ENCODE measurements around the gene CALN1. TPM values are rescaled to one million over a fixed set of nuclear protein-coding genes. Genes with fewer than 3 reads are reported as not detected.

Gene CALN1
- total RNA-seq, 1 donor: under 0.01 TPM

DNA sequence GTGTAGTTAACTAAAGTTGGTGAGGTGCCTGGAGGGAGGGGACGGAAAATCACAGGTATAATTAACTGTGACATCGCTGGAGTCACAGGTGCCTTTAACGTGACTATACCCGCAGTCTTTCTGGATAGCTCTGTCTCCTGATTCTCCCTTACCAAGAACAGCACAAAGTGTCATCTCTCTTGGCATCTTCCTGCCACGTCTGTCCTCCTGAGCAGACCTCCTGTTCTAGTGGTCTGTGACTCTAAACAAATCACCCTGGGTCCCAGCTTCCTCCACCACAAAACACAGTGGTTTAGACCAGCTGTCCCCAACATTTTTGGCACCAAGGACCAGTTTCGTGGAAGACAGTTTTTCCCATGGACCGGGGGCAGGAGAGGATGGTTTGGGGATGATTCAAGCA lies 90.5 kb downstream of the CALN1 start:
- Histone ChIP-seq H3K27me3 (ENCODE audit: insufficient read depth, low read length) (no peaks in the 10 kb centered on the region), H3K9me3 (ENCODE audit: low read depth, low read length) (no peaks in the 10 kb centered on the region), H3K4me1 (ENCODE audit: insufficient read depth, low read length) (no peaks in the 10 kb centered on the region), H3K4me3 (ENCODE audit: low read length) (no peak overlapping the region)

DNA sequence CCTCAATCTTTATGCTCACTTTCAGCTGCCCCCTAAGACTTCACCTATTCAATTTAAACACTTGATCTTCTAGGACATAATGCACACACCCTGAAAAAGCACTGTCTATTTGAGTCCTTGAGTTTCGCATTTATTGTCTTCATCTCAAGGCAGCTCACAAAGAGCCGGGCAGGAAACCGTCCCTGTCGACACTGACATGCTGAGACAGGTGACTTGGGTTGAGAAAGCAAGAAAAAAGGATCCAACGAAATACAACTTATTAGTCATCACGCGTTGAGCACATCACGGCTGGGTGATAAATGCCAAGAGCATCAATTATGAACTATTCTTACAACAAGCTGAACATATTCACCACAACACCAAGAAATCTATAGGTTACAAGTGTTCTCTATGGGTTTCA lies 91.1 kb downstream of the CALN1 start:
- no peaks in the 10 kb centered on the region for H3K27me3 ChIP-seq (ENCODE audit: insufficient read depth, low read length)
- H3K4me1 ChIP-seq (ENCODE audit: insufficient read depth, low read length): no peaks in the 10 kb centered on the region
- no peaks in the 10 kb centered on the region for H3K9me3 ChIP-seq (ENCODE audit: low read depth, low read length)
- no peak overlapping the region for H3K4me3 ChIP-seq (ENCODE audit: low read length)

DNA sequence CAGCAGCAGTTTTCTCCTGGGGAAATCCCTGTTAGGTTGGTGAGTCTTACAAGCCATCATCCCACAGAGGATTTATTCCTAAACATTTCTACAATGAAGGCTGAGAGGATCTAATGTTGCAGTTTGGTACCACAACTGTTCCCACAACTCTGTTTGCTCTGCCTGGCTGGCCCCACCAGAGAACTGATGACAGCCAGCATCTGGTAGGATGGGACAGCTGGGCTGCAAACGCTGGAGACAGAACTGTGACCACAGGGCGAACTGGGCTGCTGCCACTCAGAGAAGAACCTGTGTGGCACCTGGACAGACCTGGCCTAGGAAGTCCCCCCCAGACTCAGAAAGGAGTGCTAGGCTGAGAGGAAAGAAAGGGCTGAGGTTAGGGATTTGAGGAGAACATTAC lies 94.8 kb downstream of the CALN1 start:
- Histone ChIP-seq H3K4me3 (ENCODE audit: low read length) (no peak overlapping the region), H3K9me3 (ENCODE audit: low read depth, low read length) (no peaks in the 10 kb centered on the region), H3K4me1 (ENCODE audit: insufficient read depth, low read length) (no peaks in the 10 kb centered on the region), H3K27me3 (ENCODE audit: insufficient read depth, low read length) (no peaks in the 10 kb centered on the region)

DNA sequence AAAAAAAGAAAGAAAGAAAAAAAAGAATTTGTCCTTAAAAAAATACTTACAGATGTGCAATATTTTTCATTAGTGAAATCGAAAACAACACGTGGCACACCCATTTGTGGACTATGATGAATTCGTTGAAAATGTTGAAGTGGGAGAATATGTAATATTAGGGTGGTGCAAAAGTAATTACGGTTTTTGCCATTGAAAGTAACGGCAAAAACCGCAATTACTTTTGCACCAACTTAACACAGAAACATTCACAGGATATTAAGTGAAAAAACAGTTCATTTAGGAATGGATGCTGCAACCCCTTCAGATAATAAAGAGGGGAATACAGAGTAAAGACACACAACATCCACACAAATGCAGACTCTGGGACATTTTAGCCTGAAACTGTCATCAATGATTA lies 96.0 kb downstream of the CALN1 start:
- no peaks in the 10 kb centered on the region for H3K4me1 ChIP-seq (ENCODE audit: insufficient read depth, low read length)
- H3K27me3 ChIP-seq (ENCODE audit: insufficient read depth, low read length): no peaks in the 10 kb centered on the region

DNA sequence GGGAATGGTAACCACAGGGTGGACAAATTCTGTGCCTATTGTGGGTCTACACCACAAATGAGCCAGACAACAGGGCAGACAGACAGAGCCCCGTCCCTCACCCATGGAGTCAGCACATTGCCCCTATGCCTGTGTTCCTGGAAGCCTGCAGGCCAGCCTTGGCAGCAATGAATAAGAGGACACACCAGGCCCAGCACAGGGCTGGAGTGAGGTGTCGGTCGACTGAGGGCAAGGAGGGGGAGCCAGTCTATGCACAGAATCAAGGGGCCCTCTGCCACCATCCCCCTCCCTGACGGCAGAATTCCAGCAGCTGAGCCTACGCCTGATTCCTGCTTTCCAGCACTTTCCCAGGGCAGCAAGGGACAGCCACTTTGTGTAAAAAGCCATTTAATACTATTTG lies 98.2 kb downstream of the CALN1 start:
- Histone ChIP-seq H3K4me1 (ENCODE audit: insufficient read depth, low read length) (no peaks in the 10 kb centered on the region), H3K4me3 (ENCODE audit: low read length) (no peak overlapping the region), H3K27me3 (ENCODE audit: insufficient read depth, low read length) (no peaks in the 10 kb centered on the region), H3K9me3 (ENCODE audit: low read depth, low read length) (no peaks in the 10 kb centered on the region)

More for the DNA sequence above, 96.0 kb downstream of the CALN1 start:
- no peak overlapping the region for H3K4me3 ChIP-seq (ENCODE audit: low read length)
- H3K9me3 ChIP-seq (ENCODE audit: low read depth, low read length): no peaks in the 10 kb centered on the region

DNA sequence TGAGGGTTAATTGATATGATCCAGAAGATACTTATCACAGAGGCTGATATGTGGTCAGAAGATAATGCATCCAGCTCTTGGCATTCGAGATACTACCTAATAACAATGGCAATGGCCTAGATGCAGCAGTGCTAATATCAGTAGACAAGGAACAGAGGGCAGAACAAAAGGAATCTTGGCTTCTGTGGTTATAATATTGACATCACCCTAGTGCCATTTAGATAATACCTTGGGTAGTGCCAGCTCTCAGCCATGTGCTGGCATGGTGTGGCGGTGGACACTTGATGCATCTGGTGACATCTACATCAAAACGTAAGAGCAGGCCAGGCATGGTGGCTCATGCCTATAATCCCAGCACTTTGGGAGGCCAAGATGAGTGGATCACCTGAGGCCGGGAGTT lies 101.8 kb downstream of the CALN1 start:
- H3K9me3 ChIP-seq (ENCODE audit: low read depth, low read length): no peaks in the 10 kb centered on the region
- no peaks in the 10 kb centered on the region for H3K27me3 ChIP-seq (ENCODE audit: insufficient read depth, low read length)
- no peaks in the 10 kb centered on the region for H3K4me1 ChIP-seq (ENCODE audit: insufficient read depth, low read length)
- no peak overlapping the region for H3K4me3 ChIP-seq (ENCODE audit: low read length)

DNA sequence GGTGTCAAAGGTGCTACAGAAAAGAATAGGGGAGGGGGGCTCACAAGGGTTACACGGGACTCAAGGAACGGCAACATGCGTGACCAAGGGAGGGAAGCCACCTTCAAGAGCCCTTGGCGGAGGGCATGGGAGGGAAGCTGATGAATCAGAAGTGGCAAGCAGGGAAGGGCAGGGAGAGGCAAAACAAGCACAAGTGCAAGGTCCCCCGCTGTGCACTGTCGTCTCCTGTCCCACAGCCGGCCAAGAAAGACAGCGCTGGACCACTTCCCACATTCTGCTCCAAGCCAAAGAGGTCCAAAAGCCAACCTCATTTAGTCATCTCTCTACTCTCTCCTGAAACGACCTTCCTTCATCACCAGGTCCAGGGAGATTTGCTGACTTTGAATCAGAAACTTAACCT lies 102.7 kb downstream of the CALN1 start:
- Histone ChIP-seq H3K27me3 (ENCODE audit: insufficient read depth, low read length) (no peaks in the 10 kb centered on the region), H3K4me1 (ENCODE audit: insufficient read depth, low read length) (no peaks in the 10 kb centered on the region)

DNA sequence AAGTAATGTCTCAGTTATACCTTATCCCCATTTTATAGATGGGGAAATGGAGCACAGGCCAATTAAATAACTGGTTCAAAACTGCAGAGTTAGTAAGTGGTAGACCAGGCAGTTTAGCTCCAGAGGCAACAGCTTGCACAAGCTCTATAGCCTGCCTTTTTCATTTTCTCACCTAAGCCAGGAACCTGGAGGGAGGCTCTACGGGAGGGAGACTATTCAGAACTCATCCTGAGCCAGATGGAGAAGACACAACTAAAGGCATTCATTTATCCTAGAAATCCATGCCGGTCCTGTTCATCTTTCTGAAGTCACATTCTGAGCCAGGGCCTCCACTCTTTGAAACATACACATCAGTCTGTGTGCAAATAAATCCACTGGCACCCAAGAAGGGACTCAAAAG lies 103.2 kb downstream of the CALN1 start:
- Histone ChIP-seq H3K4me1 (ENCODE audit: insufficient read depth, low read length) (no peaks in the 10 kb centered on the region), H3K9me3 (ENCODE audit: low read depth, low read length) (no peaks in the 10 kb centered on the region), H3K27me3 (ENCODE audit: insufficient read depth, low read length) (no peaks in the 10 kb centered on the region), H3K4me3 (ENCODE audit: low read length) (no peak overlapping the region)

More for the DNA sequence above, 102.7 kb downstream of the CALN1 start:
- Histone ChIP-seq H3K4me3 (ENCODE audit: low read length) (no peak overlapping the region), H3K9me3 (ENCODE audit: low read depth, low read length) (no peaks in the 10 kb centered on the region)

DNA sequence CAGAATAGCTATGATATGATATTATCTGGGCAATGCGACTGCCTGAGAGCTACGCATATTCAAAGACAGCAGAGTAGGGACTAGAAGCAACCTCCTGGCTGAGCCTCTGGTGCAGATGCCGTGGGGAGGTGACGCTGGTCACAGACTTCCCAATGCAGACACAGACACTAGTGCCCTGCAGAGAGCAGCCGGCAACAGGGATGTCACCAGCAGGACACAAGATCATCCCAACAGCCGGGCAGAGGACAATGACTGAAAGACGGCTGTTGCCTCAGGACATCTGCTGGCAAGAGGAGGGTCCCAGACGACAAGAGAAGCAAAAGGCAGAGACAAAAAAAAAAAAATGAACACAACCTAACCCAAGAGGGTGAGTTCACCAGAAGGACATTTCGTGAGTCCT lies 104.6 kb downstream of the CALN1 start:
- no peaks in the 10 kb centered on the region for H3K9me3 ChIP-seq (ENCODE audit: low read depth, low read length)
- no peaks in the 10 kb centered on the region for H3K4me1 ChIP-seq (ENCODE audit: insufficient read depth, low read length)
- H3K27me3 ChIP-seq (ENCODE audit: insufficient read depth, low read length): no peaks in the 10 kb centered on the region
- no peak overlapping the region for H3K4me3 ChIP-seq (ENCODE audit: low read length)

DNA sequence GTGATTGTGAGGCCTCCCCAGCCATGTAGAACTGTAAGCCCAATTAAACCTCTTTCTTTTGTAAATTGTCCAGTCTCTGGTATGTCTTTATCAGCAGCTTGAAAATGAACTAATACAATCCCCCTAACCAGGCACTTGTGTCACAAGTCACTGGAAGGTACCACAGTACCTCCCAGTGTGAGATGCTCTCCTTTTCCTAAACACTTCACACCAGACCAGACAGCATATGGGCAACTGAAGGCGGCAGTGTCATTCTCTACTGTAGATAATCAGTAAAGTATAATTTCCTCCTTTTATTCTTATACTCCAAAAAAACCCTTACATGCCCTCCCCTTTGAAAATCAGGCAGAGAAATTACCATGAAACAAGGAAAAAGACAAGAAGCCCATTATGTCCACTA lies 113.2 kb downstream of the CALN1 start:
- H3K4me3 ChIP-seq (ENCODE audit: low read length): no peak overlapping the region
- H3K9me3 ChIP-seq (ENCODE audit: low read depth, low read length): no peaks in the 10 kb centered on the region
- H3K27me3 ChIP-seq (ENCODE audit: insufficient read depth, low read length): no peaks in the 10 kb centered on the region
- H3K4me1 ChIP-seq (ENCODE audit: insufficient read depth, low read length): no peaks in the 10 kb centered on the region

DNA sequence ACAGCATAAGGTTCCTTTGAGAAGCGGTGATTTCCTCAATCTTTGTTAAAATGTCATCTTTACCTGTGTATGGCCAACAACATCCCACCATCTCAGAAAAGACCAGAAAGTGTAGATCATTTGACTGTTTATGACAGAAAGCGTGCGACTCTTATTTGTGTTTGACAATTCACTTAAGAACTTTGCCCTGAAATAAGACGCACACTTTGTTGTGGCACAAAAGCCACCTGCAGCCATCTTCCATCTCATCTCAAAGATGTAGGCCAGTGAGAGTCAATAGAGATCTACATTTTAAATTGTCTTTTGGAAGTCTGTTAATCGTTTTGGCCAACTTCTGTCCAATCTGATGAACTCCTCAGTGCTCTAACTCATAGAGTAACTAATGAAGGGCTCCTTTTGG lies 114.0 kb downstream of the CALN1 start:
- H3K27me3 ChIP-seq (ENCODE audit: insufficient read depth, low read length): no peaks in the 10 kb centered on the region
- H3K9me3 ChIP-seq (ENCODE audit: low read depth, low read length): no peaks in the 10 kb centered on the region
- no peaks in the 10 kb centered on the region for H3K4me1 ChIP-seq (ENCODE audit: insufficient read depth, low read length)
- H3K4me3 ChIP-seq (ENCODE audit: low read length): no peak overlapping the region

DNA sequence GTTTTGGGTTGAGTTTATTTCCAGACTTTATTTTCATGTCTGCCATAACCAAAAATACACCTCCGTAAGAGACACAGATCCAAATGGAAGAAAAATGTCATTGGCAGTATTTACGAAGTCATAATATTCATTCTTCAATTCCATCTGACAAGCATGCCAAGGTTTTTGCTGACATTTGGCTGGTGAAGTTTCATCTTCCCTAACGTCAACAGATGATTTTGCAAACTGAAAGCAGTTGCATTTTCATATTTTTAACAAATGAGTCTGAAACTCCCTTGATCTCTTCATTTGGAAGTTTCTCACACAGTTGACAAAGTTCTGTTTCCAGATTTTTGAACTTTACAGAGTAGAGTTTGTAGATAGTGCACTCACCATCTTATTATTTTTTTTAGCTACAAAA lies 114.5 kb downstream of the CALN1 start:
- Histone ChIP-seq H3K4me3 (ENCODE audit: low read length) (no peak overlapping the region), H3K9me3 (ENCODE audit: low read depth, low read length) (no peaks in the 10 kb centered on the region), H3K27me3 (ENCODE audit: insufficient read depth, low read length) (no peaks in the 10 kb centered on the region), H3K4me1 (ENCODE audit: insufficient read depth, low read length) (no peaks in the 10 kb centered on the region)

DNA sequence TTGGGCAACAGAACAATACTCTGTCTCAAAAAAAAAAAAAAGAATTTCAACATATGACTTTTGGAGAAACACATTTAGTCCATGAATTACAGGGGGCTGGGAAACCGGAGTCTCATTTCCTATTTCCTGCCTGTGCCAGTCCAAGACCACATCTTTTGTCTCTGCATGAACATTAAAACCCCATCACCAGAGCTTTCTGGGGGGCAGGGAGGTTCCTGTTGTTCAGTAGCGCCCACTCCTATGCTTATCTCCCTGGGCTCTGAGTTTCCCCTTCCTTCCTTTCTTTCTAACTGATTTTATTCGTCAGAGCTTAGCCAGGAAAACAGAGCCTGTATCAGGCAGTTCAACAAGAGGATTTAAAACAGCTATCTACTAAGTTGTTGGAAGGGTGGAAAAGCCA lies 119.3 kb downstream of the CALN1 start:
- Histone ChIP-seq H3K4me3 (ENCODE audit: low read length) (no peak overlapping the region), H3K27me3 (ENCODE audit: insufficient read depth, low read length) (no peaks in the 10 kb centered on the region), H3K9me3 (ENCODE audit: low read depth, low read length) (no peaks in the 10 kb centered on the region), H3K4me1 (ENCODE audit: insufficient read depth, low read length) (no peaks in the 10 kb centered on the region)

DNA sequence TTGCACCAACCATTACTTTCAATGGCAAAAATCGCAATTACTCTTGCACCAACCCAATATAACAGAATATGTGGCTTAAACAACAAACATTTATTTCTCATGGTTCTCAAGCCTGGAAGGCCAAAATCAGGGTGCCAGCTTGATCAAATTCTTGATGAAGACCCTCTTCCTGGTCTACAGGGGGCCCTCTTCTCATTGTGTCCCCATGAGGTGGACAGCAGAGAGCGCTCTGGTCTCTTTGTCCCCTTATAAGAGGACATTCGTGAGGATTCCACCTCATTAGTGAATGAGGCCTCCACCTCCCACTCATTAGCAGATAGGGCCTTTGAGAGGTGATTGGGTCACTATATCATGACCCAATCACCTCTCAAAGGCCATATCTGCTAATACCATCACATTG lies 120.0 kb downstream of the CALN1 start:
- Histone ChIP-seq H3K9me3 (ENCODE audit: low read depth, low read length) (no peaks in the 10 kb centered on the region), H3K4me1 (ENCODE audit: insufficient read depth, low read length) (no peaks in the 10 kb centered on the region), H3K4me3 (ENCODE audit: low read length) (no peak overlapping the region), H3K27me3 (ENCODE audit: insufficient read depth, low read length) (no peaks in the 10 kb centered on the region)

DNA sequence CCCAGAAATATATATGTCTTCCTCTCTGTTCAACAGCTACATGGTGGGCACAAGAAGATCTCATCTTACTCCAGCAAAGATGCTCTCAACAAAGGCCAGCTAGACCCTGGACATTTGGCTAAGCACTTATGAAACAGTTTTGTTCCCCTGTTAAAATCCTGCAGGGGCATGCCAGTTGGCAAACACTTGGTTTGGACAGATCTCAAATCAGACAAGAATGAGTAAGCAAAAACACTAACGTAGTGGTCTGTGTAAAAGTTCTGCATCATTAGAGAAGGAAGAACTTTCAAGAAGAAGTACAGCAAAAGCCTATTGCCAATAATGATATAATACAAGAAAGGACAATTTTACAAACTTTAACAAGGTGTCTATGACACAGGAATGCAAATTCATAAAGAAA lies 125.6 kb downstream of the CALN1 start:
- Histone ChIP-seq H3K9me3 (ENCODE audit: low read depth, low read length) (no peaks in the 10 kb centered on the region), H3K27me3 (ENCODE audit: insufficient read depth, low read length) (no peaks in the 10 kb centered on the region), H3K4me3 (ENCODE audit: low read length) (no peak overlapping the region), H3K4me1 (ENCODE audit: insufficient read depth, low read length) (no peaks in the 10 kb centered on the region)

DNA sequence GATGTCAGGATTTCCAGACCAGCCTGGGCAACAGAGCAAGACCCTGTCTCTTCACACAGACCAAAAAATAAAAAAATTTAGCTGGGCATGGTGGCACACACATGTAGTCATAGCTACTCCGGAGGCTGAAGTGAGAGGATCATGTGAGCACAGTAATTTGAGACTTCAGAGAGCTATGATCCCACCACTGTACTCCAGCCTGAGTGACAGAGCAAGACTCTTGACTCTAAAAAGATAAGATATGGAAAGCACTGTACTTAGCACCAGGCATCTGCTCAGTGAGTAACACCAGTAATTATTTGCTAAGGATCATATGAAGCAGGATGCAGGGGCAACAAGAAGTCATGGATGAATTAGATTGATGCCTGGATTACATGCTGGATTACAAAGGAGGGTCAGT lies 128.8 kb downstream of the CALN1 start:
- no peaks in the 10 kb centered on the region for H3K4me1 ChIP-seq (ENCODE audit: insufficient read depth, low read length)
- H3K4me3 ChIP-seq (ENCODE audit: low read length): no peak overlapping the region
- no peaks in the 10 kb centered on the region for H3K9me3 ChIP-seq (ENCODE audit: low read depth, low read length)
- no peaks in the 10 kb centered on the region for H3K27me3 ChIP-seq (ENCODE audit: insufficient read depth, low read length)

DNA sequence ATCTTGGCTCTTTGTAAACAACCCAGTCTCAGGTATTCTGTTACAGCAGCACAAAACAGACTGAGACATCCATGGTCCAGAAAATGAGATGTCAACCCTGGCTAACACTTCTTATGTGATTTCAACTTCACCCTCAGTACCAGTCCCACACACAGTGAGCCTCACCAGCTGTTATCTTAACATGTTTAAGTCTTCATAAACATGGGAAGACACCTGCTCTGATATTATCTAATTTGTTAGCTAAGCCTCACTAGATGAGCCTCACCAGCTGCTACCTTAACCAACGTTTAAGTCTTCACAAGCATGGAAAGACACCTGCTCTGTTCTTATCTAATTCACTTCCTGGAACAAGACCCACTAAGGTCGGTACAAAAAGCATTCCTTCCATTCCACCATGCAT lies 130.8 kb downstream of the CALN1 start:
- Histone ChIP-seq H3K27me3 (ENCODE audit: insufficient read depth, low read length) (no peaks in the 10 kb centered on the region), H3K9me3 (ENCODE audit: low read depth, low read length) (no peaks in the 10 kb centered on the region), H3K4me1 (ENCODE audit: insufficient read depth, low read length) (no peaks in the 10 kb centered on the region), H3K4me3 (ENCODE audit: low read length) (no peak overlapping the region)

All from mononuclear cell (primary cell).